ENCODE results near the gene PPP1R3C. TPM values are rescaled to one million over a fixed set of nuclear protein-coding genes. Genes with fewer than 3 reads are reported as not detected.

PPP1R3C gene
- total RNA-seq, 1 donor from 2014 or later, result 29.5 TPM

DNA sequence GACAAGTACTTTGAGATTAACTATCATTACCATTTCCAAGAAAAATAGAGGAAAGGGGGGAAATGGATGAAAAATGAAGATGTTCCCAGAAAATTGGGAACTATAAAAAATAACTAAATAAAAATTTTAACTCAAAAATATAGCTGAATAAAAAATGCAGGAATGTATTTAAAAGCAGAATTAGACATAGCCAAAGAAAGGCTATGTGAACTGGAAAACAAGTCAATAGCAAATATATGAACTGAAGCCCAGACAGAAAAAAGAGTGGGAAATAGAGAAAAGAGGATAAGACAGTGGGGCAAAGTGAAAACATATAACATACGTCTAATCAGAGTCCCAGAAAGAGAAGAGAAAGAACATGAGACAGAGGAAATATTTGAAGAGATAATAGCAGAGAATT lies 10.3 kb downstream of the PPP1R3C start:
- no peak overlapping the region for H3K27ac Mint-ChIP-seq
- peaks cover 28% of the 10 kb centered on the region for H3K36me3 Mint-ChIP-seq (ENCODE audit: insufficient read depth)
- TF ChIP-seq CTCF (IDR thresholded peaks at IDR 0.05; ENCODE audit: unreplicated experiment), result no peak
- H3K27me3 Mint-ChIP-seq, result no peaks in the 10 kb centered on the region
- H3K4me1 Mint-ChIP-seq (ENCODE audit: low read depth), result no peaks in the 10 kb centered on the region
- DNase-seq (ENCODE audit: low spot score, unreplicated experiment), result no peak
- peaks cover 26% of the 10 kb centered on the region for H3K9me3 Mint-ChIP-seq (ENCODE audit: low read depth)
- H3K4me3 Mint-ChIP-seq (ENCODE audit: low read depth), result no peak overlapping the region

DNA sequence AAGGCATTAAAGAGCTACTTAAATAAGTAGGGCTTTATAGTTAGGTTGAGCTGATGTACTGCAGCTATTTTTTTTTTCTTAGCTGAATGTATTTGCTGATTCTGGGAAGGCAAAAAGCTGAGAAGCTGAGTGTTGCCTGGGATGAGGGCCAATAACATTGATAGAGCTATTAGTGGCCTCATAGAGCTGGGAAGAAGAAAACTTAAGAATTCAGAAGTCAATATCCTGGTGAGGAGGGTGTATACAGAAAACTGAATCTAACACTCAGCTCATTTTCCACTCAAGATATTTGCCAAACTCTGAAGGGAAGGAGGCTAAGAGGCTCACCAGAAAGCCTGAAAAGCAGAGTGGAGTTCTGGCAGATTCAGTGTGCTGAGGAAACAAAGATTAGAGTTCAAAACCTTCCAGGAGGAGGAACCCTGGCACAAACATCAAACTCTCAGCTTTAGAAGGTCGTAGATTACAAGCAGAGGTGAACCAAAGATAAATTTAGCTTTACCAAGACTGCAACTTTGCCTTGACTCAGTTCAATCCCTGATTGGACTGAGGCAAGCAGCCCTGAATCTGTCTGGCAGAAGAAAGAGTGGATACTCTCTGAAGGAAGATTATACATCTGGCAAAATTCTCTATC lies 11.3 kb downstream of the PPP1R3C start:
- DNase-seq (ENCODE audit: low spot score, unreplicated experiment), result no peak
- H3K27me3 Mint-ChIP-seq, result no peaks in the 10 kb centered on the region
- H3K27ac Mint-ChIP-seq, result no peak overlapping the region
- no peak overlapping the region for H3K4me3 Mint-ChIP-seq (ENCODE audit: low read depth)
- no peak for TF ChIP-seq CTCF (IDR thresholded peaks at IDR 0.05; ENCODE audit: unreplicated experiment)
- no peaks in the 10 kb centered on the region for H3K4me1 Mint-ChIP-seq (ENCODE audit: low read depth)
- H3K9me3 Mint-ChIP-seq (ENCODE audit: low read depth), result peaks cover 26% of the 10 kb centered on the region
- H3K36me3 Mint-ChIP-seq (ENCODE audit: insufficient read depth), result peaks cover 28% of the 10 kb centered on the region

DNA sequence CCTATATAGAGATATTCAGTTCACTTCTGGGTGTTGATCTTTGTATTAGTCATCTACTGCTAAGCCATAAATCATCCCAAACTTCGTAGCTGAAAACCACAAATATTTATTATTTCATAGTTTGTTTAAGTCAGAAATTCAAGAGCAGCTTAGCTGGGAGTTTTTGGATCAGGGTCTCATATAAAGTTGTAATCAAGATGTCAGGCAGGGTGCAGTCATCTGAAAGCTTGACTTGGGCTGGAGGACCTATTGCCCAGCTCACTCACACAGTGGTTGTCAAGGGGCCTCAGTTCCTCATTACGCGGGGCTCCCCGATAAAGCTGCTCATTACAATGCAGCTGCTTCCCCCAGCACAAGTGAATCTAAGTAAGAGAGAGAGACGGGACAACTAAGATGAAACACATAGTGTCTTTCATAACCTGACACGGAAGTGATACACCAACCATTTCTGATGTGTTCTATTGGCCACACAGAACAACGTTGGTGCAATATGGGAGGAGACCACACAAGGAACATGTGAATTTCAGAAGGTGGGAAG lies 15.7 kb downstream of the PPP1R3C start:
- Mint-ChIP-seq H3K27ac (no peak overlapping the region), H3K36me3 (ENCODE audit: insufficient read depth) (peaks cover 10% of the 10 kb centered on the region), H3K4me3 (ENCODE audit: low read depth) (no peak overlapping the region), H3K9me3 (ENCODE audit: low read depth) (peaks cover 8% of the 10 kb centered on the region), H3K4me1 (ENCODE audit: low read depth) (no peaks in the 10 kb centered on the region), H3K27me3 (no peaks in the 10 kb centered on the region)
- no peak for TF ChIP-seq CTCF (IDR thresholded peaks at IDR 0.05; ENCODE audit: unreplicated experiment)
- no peak for DNase-seq (ENCODE audit: low spot score, unreplicated experiment)

GRCh38 chr10:91616137-91616536 lies 16.7 kb downstream of the PPP1R3C start:
- TF ChIP-seq CTCF (IDR thresholded peaks at IDR 0.05; ENCODE audit: unreplicated experiment), result no peak
- Mint-ChIP-seq H3K27me3 (no peaks in the 10 kb centered on the region), H3K4me1 (ENCODE audit: low read depth) (no peaks in the 10 kb centered on the region), H3K27ac (no peak overlapping the region), H3K36me3 (ENCODE audit: insufficient read depth) (peaks cover 6% of the 10 kb centered on the region), H3K9me3 (ENCODE audit: low read depth) (peaks cover 8% of the 10 kb centered on the region), H3K4me3 (ENCODE audit: low read depth) (no peak overlapping the region)
- DNase-seq (ENCODE audit: low spot score, unreplicated experiment), result no peak

DNA sequence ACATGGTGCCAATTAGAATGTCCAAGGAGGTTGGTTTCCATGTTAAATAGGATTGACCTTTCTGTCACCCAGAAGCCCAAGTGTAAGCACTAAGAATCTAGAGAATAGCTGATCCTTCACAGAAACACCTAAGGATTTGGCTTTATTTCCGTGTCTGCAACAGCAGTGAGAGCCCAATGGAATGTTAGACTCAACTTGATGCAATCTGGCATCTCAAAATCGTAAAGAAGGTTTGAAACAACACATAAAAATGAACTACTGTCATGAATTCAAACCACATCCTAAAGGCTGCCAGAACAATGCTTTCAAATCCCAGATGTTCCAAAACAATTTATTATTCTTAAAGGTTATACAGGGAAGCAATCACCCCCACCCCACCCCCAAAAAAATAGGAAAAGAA lies 18.6 kb downstream of the PPP1R3C start:
- Mint-ChIP-seq H3K4me1 (ENCODE audit: low read depth) (no peaks in the 10 kb centered on the region), H3K4me3 (ENCODE audit: low read depth) (no peak overlapping the region), H3K27me3 (no peaks in the 10 kb centered on the region), H3K9me3 (ENCODE audit: low read depth) (peaks cover 1% of the 10 kb centered on the region), H3K27ac (no peak overlapping the region), H3K36me3 (ENCODE audit: insufficient read depth) (peaks cover under 1% of the 10 kb centered on the region)
- no peak for TF ChIP-seq CTCF (IDR thresholded peaks at IDR 0.05; ENCODE audit: unreplicated experiment)
- DNase-seq (ENCODE audit: low spot score, unreplicated experiment), result no peak

All from progenitor cell of endocrine pancreas (in vitro differentiated cells).